H1 (cell line): ENCODE results near the gene PIEZO1. TPM values are rescaled to one million over a fixed set of nuclear protein-coding genes. Genes with fewer than 3 reads are reported as not detected.

Source experiments
- BRCA1 ChIP-seq: IDR thresholded peaks from 2 replicates; pipeline ENCODE4 v1.6.1; 2012; ENCODE audit warnings: low read depth, low read length, improper control_type of control experiment
- CHD7 ChIP-seq: fragments of 300-600 bp; sonication (generic); IDR thresholded peaks from 2 replicates; pipeline ENCODE4 v1.7.1; 2012; ENCODE audit warnings: low read length, moderate library complexity, mild to moderate bottlenecking, inconsistent platforms; ENCODE audit not compliant: insufficient replicate concordance
- KDM4A ChIP-seq: IDR thresholded peaks from one replicate; pipeline ENCODE4 v1.7.1; 2012; ENCODE audit warnings: low read depth, mild to moderate bottlenecking, moderate library complexity, low read length, inconsistent platforms; ENCODE audit not compliant: severe bottlenecking
- RFX5 ChIP-seq: IDR thresholded peaks from 2 replicates; pipeline ENCODE4 v1.6.1; 2011; ENCODE audit warnings: low read depth, low read length, improper control_type of control experiment, borderline replicate concordance
- SIRT6 ChIP-seq: IDR thresholded peaks from one replicate; pipeline ENCODE4 v1.7.1; 2012; ENCODE audit warnings: low read length, inconsistent platforms
- SIX5 ChIP-seq: IDR thresholded peaks from 2 replicates; pipeline ENCODE4 v1.6.1; 2011; ENCODE audit warnings: mild to moderate bottlenecking, low read depth, low read length
- SP1 ChIP-seq: IDR thresholded peaks from 2 replicates; pipeline ENCODE4 v1.6.1; 2011; ENCODE audit warnings: low read depth, low read length
- TAF1 ChIP-seq: IDR thresholded peaks from 2 replicates; pipeline ENCODE4 v1.6.1; 2011; ENCODE audit warnings: mild to moderate bottlenecking, low read depth, low read length
- polyA plus RNA-seq, 7 experiments: library from polyadenylated mRNA; depleted of rRNA in 3 of 7; stranded (reverse) in 5 of 7; unstranded in 2 of 7; fragments of >200 nt in 5 of 7; fragments of 200-250 nt in 2 of 7; gene quantifications; 1 replicate in 5 of 7; 2 replicates in 1 of 7; 4 replicates in 1 of 7; pipeline versions ENCODE4 v1.2.1 to v1.2.3, GENCODE V29; 2011 to 2013; ENCODE audit warnings: missing spikeins in 2 of 7, mixed read lengths in 2 of 7
- total RNA-seq: library from RNA; stranded (reverse); fragmentation: NEBNext Ultra II Directional; extraction: Animal tissue kit (Norgen Biotek cat#: 25700); gene quantifications from 2 replicates; pipeline ENCODE4 v1.2.1, GENCODE V29; 2021

PIEZO1 gene
- total and polyA plus RNA-seq, 2 of the 8 experiments (the other 6 are each of a cell fraction or from before 2014, with no cell fraction given) = 42.3 to 67.5 TPM

GRCh38 chr16:88711750-88712340 is 73.2 kb downstream of the PIEZO1 start (continued):
- TF ChIP-seq CHD7 = no peak
- TF ChIP-seq KDM4A = no peak
- TF ChIP-seq SIX5 = no peak
- TF ChIP-seq RFX5 = no peak
- TF ChIP-seq BRCA1 = no peak
- TF ChIP-seq SP1 = no peak
- TF ChIP-seq SIRT6 = no peak
- TF ChIP-seq TAF1 = 0 out of 2 replicates have a peak, but pooled peaks have one; percentile 22
